ENCODE measurements around the gene GPANK1. TPM values are rescaled to one million over a fixed set of nuclear protein-coding genes. Genes with fewer than 3 reads are reported as not detected.

GPANK1 gene
- total RNA-seq, 1 donor from 2014 or later = 18.0 TPM

- TF ChIP-seq CTCF (IDR thresholded peaks at IDR 0.05; ENCODE audit: unreplicated experiment) = no peak
- peaks cover 6% of the 10 kb centered on the region for H3K36me3 Mint-ChIP-seq (ENCODE audit: insufficient read depth)
Measured at GRCh38 chr6:31660381-31661261, 4.2 kb downstream of the GPANK1 start, which contains the start of gene C6orf47. TSS of gene C6orf47 (minus strand) at chr6:31660778. CDS start at chr6:31659947, 831 bp downstream.

GRCh38 chr6:31659649-31660380 lies 5.0 kb downstream of the GPANK1 start:
- no peaks in the 10 kb centered on the region for H3K27me3 Mint-ChIP-seq
- H3K9me3 Mint-ChIP-seq (ENCODE audit: low read depth) = no peaks in the 10 kb centered on the region
- peaks cover 64% of the 10 kb centered on the region for H3K4me1 Mint-ChIP-seq (ENCODE audit: low read depth)
- DNase-seq (ENCODE audit: low spot score, unreplicated experiment) = no peak
- peak overlapping the region; percentile 88 for H3K4me3 Mint-ChIP-seq (ENCODE audit: low read depth)
- TF ChIP-seq CTCF (IDR thresholded peaks at IDR 0.05; ENCODE audit: unreplicated experiment) = no peak
- peaks cover 7% of the 10 kb centered on the region for H3K36me3 Mint-ChIP-seq (ENCODE audit: insufficient read depth)
- H3K27ac Mint-ChIP-seq = peak overlapping the region; percentile 96

More at GRCh38 chr6:31660381-31661261, 4.2 kb downstream of the GPANK1 start, which contains the start of gene C6orf47:
- H3K27me3 Mint-ChIP-seq = no peaks in the 10 kb centered on the region
- peak; percentile 66 for DNase-seq (ENCODE audit: low spot score, unreplicated experiment)
- no peaks in the 10 kb centered on the region for H3K9me3 Mint-ChIP-seq (ENCODE audit: low read depth)
- peak within 1 kb of the TSS; percentile 96 for H3K27ac Mint-ChIP-seq
- H3K4me1 Mint-ChIP-seq (ENCODE audit: low read depth) = peaks cover 58% of the 10 kb centered on the region
- peak within 1 kb of the TSS; percentile 88 for H3K4me3 Mint-ChIP-seq (ENCODE audit: low read depth)

GRCh38 chr6:31658983-31659648 lies 5.7 kb downstream of the GPANK1 start:
- Mint-ChIP-seq H3K27me3 (no peaks in the 10 kb centered on the region), H3K9me3 (ENCODE audit: low read depth) (no peaks in the 10 kb centered on the region), H3K4me3 (ENCODE audit: low read depth) (peak overlapping the region; percentile 88), H3K36me3 (ENCODE audit: insufficient read depth) (peaks cover 7% of the 10 kb centered on the region), H3K27ac (peak overlapping the region; percentile 96), H3K4me1 (ENCODE audit: low read depth) (peaks cover 57% of the 10 kb centered on the region)
- no peak for DNase-seq (ENCODE audit: low spot score, unreplicated experiment)
- TF ChIP-seq CTCF (IDR thresholded peaks at IDR 0.05; ENCODE audit: unreplicated experiment) = no peak

GRCh38 chr6:31658158-31658688 lies 6.6 kb downstream of the GPANK1 start:
- DNase-seq (ENCODE audit: low spot score, unreplicated experiment) = no peak
- Mint-ChIP-seq H3K4me3 (ENCODE audit: low read depth) (peak overlapping the region; percentile 49), H3K4me1 (ENCODE audit: low read depth) (peaks cover 52% of the 10 kb centered on the region), H3K36me3 (ENCODE audit: insufficient read depth) (peaks cover 7% of the 10 kb centered on the region), H3K27ac (peak overlapping the region; percentile 81), H3K9me3 (ENCODE audit: low read depth) (no peaks in the 10 kb centered on the region), H3K27me3 (no peaks in the 10 kb centered on the region)
- no peak for TF ChIP-seq CTCF (IDR thresholded peaks at IDR 0.05; ENCODE audit: unreplicated experiment)
